Natural killer cell treated with Interleukin-12 subunit alpha and Interleukin-12 subunit beta and Interleukin-15 and Interleukin-18, amount 100 ng/mL, for 72 hours (primary cell): Measurements from ENCODE around the gene MUC5AC. TPM values are rescaled to one million over a fixed set of nuclear protein-coding genes. Genes with fewer than 3 reads are reported as not detected.
A peak's percentile ranks its signal among the peaks of the same experiment; 100 is the strongest.
"Not testable (repeated sequence)": the region's sequence is repeated elsewhere in the genome, so short reads cannot be mapped to it uniquely, and the experiment has no call there.

Source experiments
- ATAC-seq, 2 donors: fragments of 150-1000 bp; cut with Tn5 transposase in 1 of 2; sonication (Bioruptor Pico), chemical (Tn5 transposase) in 1 of 2; 2 replicates each; pipeline ENCODE4 v1.10.0; 2021
- DNase-seq: peaks from one replicate; pipeline ENCODE4 v3.0.0; 2022; ENCODE audit warnings: low spot score
- H3K27ac Mint-ChIP-seq, 2 donors: 1 replicate in 1 of 2; 2 replicates in 1 of 2; pipeline ENCODE4 v1.8.0; 2022; ENCODE audit warnings: mixed read lengths in 2 of 2, mild to moderate bottlenecking in 1 of 2, moderate library complexity in 1 of 2
- H3K27me3 Mint-ChIP-seq, 2 donors: 1 replicate in 1 of 2; 2 replicates in 1 of 2; pipeline ENCODE4 v1.8.0; 2022; ENCODE audit warnings: mixed read lengths in 2 of 2
- H3K36me3 Mint-ChIP-seq: one replicate; pipeline ENCODE4 v1.8.0; 2022; ENCODE audit warnings: mixed read lengths
- H3K4me1 Mint-ChIP-seq, 2 donors: 1 replicate in 1 of 2; 2 replicates in 1 of 2; pipeline ENCODE4 v1.8.0; 2022; ENCODE audit warnings: low read depth in 2 of 2, mixed read lengths in 2 of 2, mild to moderate bottlenecking in 1 of 2
- H3K4me3 Mint-ChIP-seq: one replicate; pipeline ENCODE4 v1.8.0; 2022; ENCODE audit warnings: mixed read lengths
- H3K9me3 Mint-ChIP-seq: 2 replicates; pipeline ENCODE4 v1.8.0; 2022; ENCODE audit warnings: mixed read lengths
- total RNA-seq, 2 donors: library from RNA; stranded (reverse); gene quantifications; one replicate each; pipeline ENCODE4 v1.2.3, GENCODE V29; 2022

Gene MUC5AC
- total RNA-seq, 2 donors from 2014 or later, result not detected

DNA sequence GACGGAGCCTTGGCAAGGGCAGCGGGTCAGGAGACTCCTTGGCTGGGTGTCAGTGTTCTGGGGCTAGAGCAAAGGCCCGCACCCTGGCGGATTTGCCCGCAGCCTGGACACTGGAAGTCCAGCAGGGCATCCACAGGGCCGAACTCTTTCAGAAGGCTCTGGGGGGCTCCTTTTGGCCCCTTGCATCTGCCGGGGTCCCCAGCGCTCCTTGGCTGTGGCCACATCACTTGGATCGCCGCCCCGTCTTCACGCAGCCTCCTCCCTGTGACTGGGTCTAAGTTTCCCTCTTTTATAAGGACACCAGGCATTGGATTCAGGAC lies 20.0 kb downstream of the MUC5AC start:
- Mint-ChIP-seq H3K27me3 (no peaks in the 10 kb centered on the region), H3K4me1 (no peaks in the 10 kb centered on the region)

GRCh38 chr11:1178201-1178885 lies 20.6 kb downstream of the MUC5AC start:
- Mint-ChIP-seq H3K4me3 (no peak overlapping the region), H3K9me3 (peaks cover 6% of the 10 kb centered on the region), H3K27me3 (no peaks in the 10 kb centered on the region), H3K36me3 (no peaks in the 10 kb centered on the region), H3K27ac (no peak overlapping the region), H3K4me1 (no peaks in the 10 kb centered on the region)
- peak; percentile 44 for DNase-seq
- no peak for ATAC-seq

More for the DNA sequence above, 20.0 kb downstream of the MUC5AC start:
- ATAC-seq, result no peak
- H3K36me3 Mint-ChIP-seq, result no peaks in the 10 kb centered on the region
- H3K27ac Mint-ChIP-seq, result no peak overlapping the region
- peak; percentile 42 for DNase-seq
- peaks cover 6% of the 10 kb centered on the region for H3K9me3 Mint-ChIP-seq
- no peak overlapping the region for H3K4me3 Mint-ChIP-seq

DNA sequence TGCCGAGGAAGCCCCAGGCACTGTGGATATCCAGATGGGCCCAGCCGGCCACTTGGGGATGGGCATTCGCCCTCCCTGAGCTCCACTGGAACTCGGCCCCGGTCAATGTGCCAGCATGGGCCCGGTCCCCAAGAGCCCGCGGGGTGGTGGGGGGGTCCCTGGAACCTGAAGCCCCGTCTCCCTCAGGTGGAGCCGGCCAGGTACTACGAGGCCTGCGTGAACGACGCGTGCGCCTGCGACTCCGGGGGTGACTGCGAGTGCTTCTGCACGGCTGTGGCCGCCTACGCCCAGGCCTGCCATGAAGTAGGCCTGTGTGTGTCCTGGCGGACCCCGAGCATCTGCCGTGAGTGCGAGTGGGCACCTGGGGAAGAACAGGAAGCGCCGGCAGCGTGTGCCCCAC lies 21.2 kb downstream of the MUC5AC start:
- no peaks in the 10 kb centered on the region for H3K27me3 Mint-ChIP-seq
- no peak overlapping the region for H3K27ac Mint-ChIP-seq
- DNase-seq, result peak; percentile 41
- no peak overlapping the region for H3K4me3 Mint-ChIP-seq
- H3K9me3 Mint-ChIP-seq, result peaks cover 6% of the 10 kb centered on the region
- H3K36me3 Mint-ChIP-seq, result no peaks in the 10 kb centered on the region
- no peaks in the 10 kb centered on the region for H3K4me1 Mint-ChIP-seq
- ATAC-seq, result no peak

GRCh38 chr11:1179641-1180040 lies 21.9 kb downstream of the MUC5AC start:
- Mint-ChIP-seq H3K4me1 (no peaks in the 10 kb centered on the region), H3K27me3 (no peaks in the 10 kb centered on the region), H3K9me3 (peaks cover 6% of the 10 kb centered on the region), H3K36me3 (no peaks in the 10 kb centered on the region), H3K4me3 (no peak overlapping the region), H3K27ac (no peak overlapping the region)
- DNase-seq (no peak), ATAC-seq (no peak)

- Mint-ChIP-seq H3K27ac (no peak overlapping the region), H3K4me3 (no peak overlapping the region), H3K27me3 (no peaks in the 10 kb centered on the region), H3K4me1 (no peaks in the 10 kb centered on the region), H3K9me3 (peaks cover 6% of the 10 kb centered on the region), H3K36me3 (no peaks in the 10 kb centered on the region)
- no peak for DNase-seq
- no peak for ATAC-seq
Measured at GRCh38 chr11:1180171-1180570, 22.4 kb downstream of the MUC5AC start.

DNA sequence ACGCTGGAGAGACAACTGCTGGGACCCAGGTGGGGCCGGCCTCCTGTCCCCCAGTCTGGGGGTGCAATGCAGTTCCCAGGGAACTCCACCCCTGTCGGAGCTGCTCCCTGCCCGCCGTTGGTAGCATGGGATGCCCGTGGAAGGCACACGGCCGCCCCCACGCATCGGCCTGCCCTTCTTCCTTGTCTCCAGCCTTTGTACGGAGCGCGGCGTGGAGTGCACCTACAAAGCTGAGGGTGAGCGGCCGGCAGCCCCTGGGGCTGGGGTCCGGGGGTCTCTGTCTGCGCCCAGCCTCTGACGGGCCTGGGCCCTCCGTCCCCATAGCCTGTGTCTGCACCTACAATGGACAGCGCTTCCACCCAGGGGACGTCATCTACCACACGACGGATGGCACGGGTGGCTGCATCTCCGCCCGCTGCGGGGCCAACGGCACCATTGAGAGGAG lies 23.2 kb downstream of the MUC5AC start:
- H3K9me3 Mint-ChIP-seq, result no peaks in the 10 kb centered on the region
- no peak overlapping the region for H3K4me3 Mint-ChIP-seq
- ATAC-seq, result no peak
- no peaks in the 10 kb centered on the region for H3K4me1 Mint-ChIP-seq
- H3K36me3 Mint-ChIP-seq, result no peaks in the 10 kb centered on the region
- no peak overlapping the region for H3K27ac Mint-ChIP-seq
- no peak for DNase-seq
- H3K27me3 Mint-ChIP-seq, result no peaks in the 10 kb centered on the region

DNA sequence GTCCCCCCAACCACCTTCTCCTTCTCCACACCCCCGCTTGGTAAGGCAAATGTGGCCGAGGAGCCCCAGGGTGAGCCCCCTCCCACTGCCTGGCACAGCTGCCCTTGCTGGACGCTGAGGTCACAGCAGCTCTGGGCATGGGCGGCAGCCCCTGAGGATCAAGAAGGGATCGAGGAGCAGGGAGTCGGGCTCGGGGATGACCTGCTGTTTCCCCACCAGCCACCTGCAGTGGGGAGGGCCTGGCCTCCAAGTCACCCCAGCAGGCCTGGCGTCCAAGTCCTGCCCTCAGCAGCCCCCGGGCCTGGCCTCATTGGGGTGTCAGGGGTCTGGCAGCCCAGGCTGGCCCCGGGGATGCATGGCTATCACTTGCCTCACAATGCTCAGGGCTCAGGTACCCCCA lies 23.7 kb downstream of the MUC5AC start:
- no peak for ATAC-seq
- H3K27me3 Mint-ChIP-seq, result no peaks in the 10 kb centered on the region
- H3K4me3 Mint-ChIP-seq, result no peak overlapping the region
- no peaks in the 10 kb centered on the region for H3K4me1 Mint-ChIP-seq
- H3K27ac Mint-ChIP-seq, result no peak overlapping the region
- no peak for DNase-seq
- no peaks in the 10 kb centered on the region for H3K9me3 Mint-ChIP-seq
- no peaks in the 10 kb centered on the region for H3K36me3 Mint-ChIP-seq

DNA sequence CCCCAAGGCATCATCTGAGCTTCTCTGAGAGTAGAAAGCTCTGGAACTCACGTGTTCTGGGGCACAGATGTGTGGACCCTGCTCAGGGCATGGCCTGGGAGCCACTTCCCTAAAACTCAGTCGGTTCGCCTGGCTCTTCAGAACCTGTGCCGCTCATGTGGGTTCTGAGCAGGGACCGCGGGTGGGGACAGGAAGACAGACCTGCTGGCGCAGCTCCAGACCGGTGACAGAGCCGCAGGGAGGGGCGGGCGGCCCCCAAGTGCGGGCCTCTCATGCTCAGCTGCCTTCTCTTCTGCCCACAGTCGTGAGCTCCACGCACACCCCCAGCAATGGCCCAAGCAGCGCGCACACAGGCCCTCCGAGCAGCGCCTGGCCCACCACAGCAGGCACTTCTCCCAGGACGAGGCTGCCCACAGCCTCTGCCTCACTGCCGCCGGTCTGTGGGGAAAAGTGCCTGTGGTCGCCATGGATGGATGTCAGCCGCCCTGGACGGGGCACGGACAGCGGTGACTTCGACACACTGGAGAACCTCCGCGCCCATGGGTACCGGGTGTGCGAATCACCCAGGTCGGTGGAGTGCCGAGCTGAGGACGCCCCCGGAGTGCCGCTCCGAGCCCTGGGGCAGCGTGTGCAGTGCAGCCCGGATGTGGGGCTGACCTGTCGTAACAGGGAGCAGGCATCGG lies 24.2 kb downstream of the MUC5AC start:
- Mint-ChIP-seq H3K27me3 (no peaks in the 10 kb centered on the region), H3K9me3 (no peaks in the 10 kb centered on the region), H3K4me3 (no peak overlapping the region), H3K36me3 (no peaks in the 10 kb centered on the region), H3K4me1 (no peaks in the 10 kb centered on the region), H3K27ac (no peak overlapping the region)
- ATAC-seq (no peak), DNase-seq (no peak)

GRCh38 chr11:1184139-1184538 lies 26.4 kb downstream of the MUC5AC start:
- not testable (repeated sequence) for H3K9me3 Mint-ChIP-seq, DNase-seq, H3K27ac Mint-ChIP-seq, H3K4me1 Mint-ChIP-seq, H3K4me3 Mint-ChIP-seq, H3K27me3 Mint-ChIP-seq, H3K36me3 Mint-ChIP-seq
- ATAC-seq, result peak; percentile 32 to 36

GRCh38 chr11:1188451-1189130 lies 30.8 kb downstream of the MUC5AC start:
- not testable (repeated sequence) for H3K4me3 Mint-ChIP-seq, ATAC-seq, H3K27me3 Mint-ChIP-seq, H3K9me3 Mint-ChIP-seq, H3K4me1 Mint-ChIP-seq, H3K36me3 Mint-ChIP-seq, H3K27ac Mint-ChIP-seq
- peak; percentile 58 for DNase-seq

GRCh38 chr11:1189816-1190215 lies 32.1 kb downstream of the MUC5AC start:
- H3K27me3 Mint-ChIP-seq, DNase-seq, H3K4me1 Mint-ChIP-seq, ATAC-seq, H3K9me3 Mint-ChIP-seq, H3K36me3 Mint-ChIP-seq, H3K27ac Mint-ChIP-seq, H3K4me3 Mint-ChIP-seq: not testable (repeated sequence)

DNA sequence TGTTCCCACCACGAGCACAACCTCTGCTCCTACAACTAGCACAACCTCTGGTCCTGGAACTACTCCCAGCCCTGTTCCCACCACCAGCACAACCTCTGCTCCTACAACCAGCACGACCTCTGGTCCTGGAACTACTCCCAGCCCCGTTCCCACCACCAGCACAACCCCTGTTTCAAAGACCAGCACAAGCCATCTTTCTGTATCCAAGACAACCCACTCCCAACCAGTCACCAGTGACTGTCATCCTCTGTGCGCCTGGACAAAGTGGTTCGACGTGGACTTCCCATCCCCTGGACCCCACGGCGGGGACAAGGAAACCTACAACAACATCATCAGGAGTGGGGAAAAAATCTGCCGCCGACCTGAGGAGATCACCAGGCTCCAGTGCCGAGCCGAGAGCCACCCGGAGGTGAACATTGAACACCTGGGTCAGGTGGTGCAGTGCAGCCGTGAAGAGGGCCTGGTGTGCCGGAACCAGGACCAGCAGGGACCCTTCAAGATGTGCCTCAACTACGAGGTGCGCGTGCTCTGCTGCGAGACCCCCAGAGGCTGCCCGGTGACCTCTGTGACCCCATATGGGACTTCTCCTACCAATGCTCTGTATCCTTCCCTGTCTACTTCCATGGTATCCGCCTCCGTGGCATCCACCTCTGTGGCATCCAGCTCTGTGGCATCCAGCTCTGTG lies 34.2 kb downstream of the MUC5AC start:
- H3K36me3 Mint-ChIP-seq, H3K4me1 Mint-ChIP-seq, ATAC-seq, H3K27ac Mint-ChIP-seq, H3K9me3 Mint-ChIP-seq, DNase-seq, H3K27me3 Mint-ChIP-seq, H3K4me3 Mint-ChIP-seq: not testable (repeated sequence)

- Mint-ChIP-seq H3K9me3 (no peaks in the 10 kb centered on the region), H3K27ac (no peak overlapping the region), H3K27me3 (no peaks in the 10 kb centered on the region), H3K4me1 (no peaks in the 10 kb centered on the region), H3K36me3 (no peaks in the 10 kb centered on the region), H3K4me3 (no peak overlapping the region)
- no peak for DNase-seq
- ATAC-seq, result peak in 1 of 2 donors; percentile 41
Measured at GRCh38 chr11:1192741-1193325, 35.1 kb downstream of the MUC5AC start.
